Activated B cell treated with CpG ODN at 0.5 μM for 24 hours (primary cell): Measurements from ENCODE around the gene ZMYND10. TPM values are rescaled to one million over a fixed set of nuclear protein-coding genes. Genes with fewer than 3 reads are reported as not detected.

ENCODE experiments used
- ATAC-seq: fragments of 200-7000 bp; cut with Tn5 transposase; one replicate; pipeline ENCODE4 v1.10.0; 2021; ENCODE audit warnings: low read depth, mild to moderate bottlenecking, moderate library complexity
- CTCF ChIA-PET: fragments of 350-600 bp; sonication (Branson Sonifier 250); formaldehyde crosslinking; loops from one replicate; lab custom pipeline; 2021; ENCODE audit warnings: antibody characterized with exemption; lab: Charles Lee
- POLR2A ChIA-PET: fragments of 350-600 bp; sonication (Branson Sonifier 250); formaldehyde crosslinking; loops from one replicate; lab custom pipeline; 2021; ENCODE audit warnings: antibody characterized with exemption; lab: Charles Lee
- DNase-seq: peaks from one replicate; pipeline ENCODE4 v3.0.0; 2022
- H3K27ac Mint-ChIP-seq: one replicate; pipeline ENCODE4 v1.8.0; 2020; ENCODE audit warnings: mixed read lengths
- H3K27me3 Mint-ChIP-seq: one replicate; pipeline ENCODE4 v1.8.0; 2021; ENCODE audit warnings: mixed read lengths
- H3K36me3 Mint-ChIP-seq: one replicate; pipeline ENCODE4 v1.8.0; 2021; ENCODE audit warnings: low read depth, mixed read lengths
- H3K4me1 Mint-ChIP-seq: one replicate; pipeline ENCODE4 v1.8.0; 2021; ENCODE audit warnings: mixed read lengths
- H3K4me3 Mint-ChIP-seq: one replicate; pipeline ENCODE4 v1.8.0; 2020; ENCODE audit warnings: mild to moderate bottlenecking, mixed read lengths
- H3K9me3 Mint-ChIP-seq: one replicate; pipeline ENCODE4 v1.8.0; 2020; ENCODE audit warnings: mixed read lengths
- intact Hi-C: fragments of 100-400 bp; cut with micrococcal nuclease; formaldehyde crosslinking; loops from one replicate; pipeline ENCODE4 v1.15.1; 2024
- total RNA-seq: library from RNA; stranded (reverse); gene quantifications from 2 replicates; pipeline ENCODE4 v1.2.3, GENCODE V29; 2022
- TF ChIP-seq, protein P1 (sequence below): fragments of 200-600 bp; IDR thresholded peaks from one replicate; pipeline ENCODE4 v1.8.0; 2022; ENCODE audit warnings: antibody characterized with exemption, mild to moderate bottlenecking

ZMYND10 gene
- total RNA-seq, 1 donor from 2014 or later, result 0.64 TPM

DNA sequence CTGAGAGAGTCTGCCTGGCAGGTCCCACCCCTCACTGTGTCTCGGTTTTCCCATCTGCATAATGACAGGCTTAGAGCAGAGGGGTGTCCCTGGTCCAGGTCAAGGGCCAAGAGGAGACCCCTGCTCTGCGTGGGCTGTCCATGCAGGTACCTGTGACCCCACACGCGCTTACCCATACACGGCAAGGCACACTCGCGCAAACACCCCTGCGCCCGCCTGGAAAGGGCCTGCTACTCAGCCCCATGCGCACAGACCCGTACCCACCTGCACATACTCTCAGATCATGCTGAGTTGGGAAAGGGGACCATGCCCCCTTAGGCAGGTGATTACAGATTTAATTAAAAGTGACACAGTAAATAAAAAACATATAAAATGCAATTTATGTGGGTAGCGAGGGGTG is 37.2 kb upstream of the ZMYND10 start:
- H3K4me3 Mint-ChIP-seq, result no peak overlapping the region
- ATAC-seq (no peak), DNase-seq (no peak)
- H3K4me1 Mint-ChIP-seq, result no peaks in the 10 kb centered on the region
- intact Hi-C loops, result no loop called here
- ChIA-PET POLR2A (no interaction called here), CTCF (no interaction called here)
- no peak overlapping the region for H3K27ac Mint-ChIP-seq
- TF ChIP-seq, protein P1, sequence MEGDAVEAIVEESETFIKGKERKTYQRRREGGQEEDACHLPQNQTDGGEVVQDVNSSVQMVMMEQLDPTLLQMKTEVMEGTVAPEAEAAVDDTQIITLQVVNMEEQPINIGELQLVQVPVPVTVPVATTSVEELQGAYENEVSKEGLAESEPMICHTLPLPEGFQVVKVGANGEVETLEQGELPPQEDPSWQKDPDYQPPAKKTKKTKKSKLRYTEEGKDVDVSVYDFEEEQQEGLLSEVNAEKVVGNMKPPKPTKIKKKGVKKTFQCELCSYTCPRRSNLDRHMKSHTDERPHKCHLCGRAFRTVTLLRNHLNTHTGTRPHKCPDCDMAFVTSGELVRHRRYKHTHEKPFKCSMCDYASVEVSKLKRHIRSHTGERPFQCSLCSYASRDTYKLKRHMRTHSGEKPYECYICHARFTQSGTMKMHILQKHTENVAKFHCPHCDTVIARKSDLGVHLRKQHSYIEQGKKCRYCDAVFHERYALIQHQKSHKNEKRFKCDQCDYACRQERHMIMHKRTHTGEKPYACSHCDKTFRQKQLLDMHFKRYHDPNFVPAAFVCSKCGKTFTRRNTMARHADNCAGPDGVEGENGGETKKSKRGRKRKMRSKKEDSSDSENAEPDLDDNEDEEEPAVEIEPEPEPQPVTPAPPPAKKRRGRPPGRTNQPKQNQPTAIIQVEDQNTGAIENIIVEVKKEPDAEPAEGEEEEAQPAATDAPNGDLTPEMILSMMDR, result no peak
- no peaks in the 10 kb centered on the region for H3K9me3 Mint-ChIP-seq
- no peaks in the 10 kb centered on the region for H3K36me3 Mint-ChIP-seq
- no peaks in the 10 kb centered on the region for H3K27me3 Mint-ChIP-seq

DNA sequence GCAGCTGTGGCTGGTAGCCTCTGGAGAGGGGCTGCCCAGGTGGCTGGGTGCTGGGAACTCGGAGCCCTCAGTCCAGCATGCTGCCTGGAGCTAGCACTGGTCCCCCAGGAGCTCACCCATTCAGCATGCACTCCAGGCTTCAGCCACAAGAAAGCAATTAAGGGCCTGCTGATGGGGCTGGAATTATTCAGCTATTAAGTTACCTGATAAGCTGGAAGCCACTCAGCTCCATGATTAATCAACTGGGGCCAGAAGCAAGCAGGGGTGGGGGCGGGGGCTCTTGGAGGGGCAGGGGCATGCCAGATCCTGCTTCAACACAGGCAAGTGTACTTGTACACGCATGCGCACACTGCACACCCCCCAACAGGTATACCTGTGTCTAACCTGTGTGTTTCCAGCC is 35.9 kb upstream of the ZMYND10 start:
- intact Hi-C loops, result no loop called here
- H3K27ac Mint-ChIP-seq, result no peak overlapping the region
- no peak for DNase-seq
- no peaks in the 10 kb centered on the region for H3K9me3 Mint-ChIP-seq
- no peak for ATAC-seq
- H3K27me3 Mint-ChIP-seq, result no peaks in the 10 kb centered on the region
- H3K36me3 Mint-ChIP-seq, result no peaks in the 10 kb centered on the region
- no peak overlapping the region for H3K4me3 Mint-ChIP-seq
- ChIA-PET POLR2A (no interaction called here), CTCF (interaction anchor here (1.0 kb wide), 1 partner anchor 235 kb away, joined by 3 read pairs; no protein-coding TSS in a partner anchor)
- H3K4me1 Mint-ChIP-seq, result no peaks in the 10 kb centered on the region
- TF ChIP-seq, protein P1, result no peak

GRCh38 chr3:50380405-50381085 is 35.0 kb upstream of the ZMYND10 start:
- DNase-seq (no peak), ATAC-seq (no peak)
- ChIA-PET CTCF (interaction anchor here (1.0 kb wide), 1 partner anchor 235 kb away, joined by 3 read pairs; no protein-coding TSS in a partner anchor), POLR2A (no interaction called here)
- Mint-ChIP-seq H3K27me3 (no peaks in the 10 kb centered on the region), H3K36me3 (no peaks in the 10 kb centered on the region), H3K9me3 (no peaks in the 10 kb centered on the region), H3K4me1 (no peaks in the 10 kb centered on the region), H3K4me3 (no peak overlapping the region), H3K27ac (no peak overlapping the region)
- TF ChIP-seq, protein P1, result no peak
- intact Hi-C loops, result no loop called here

GRCh38 chr3:50378757-50379156 is 33.2 kb upstream of the ZMYND10 start:
- TF ChIP-seq, protein P1, result no peak
- no peak overlapping the region for H3K27ac Mint-ChIP-seq
- ATAC-seq, result no peak
- no peaks in the 10 kb centered on the region for H3K27me3 Mint-ChIP-seq
- no peak overlapping the region for H3K4me3 Mint-ChIP-seq
- H3K9me3 Mint-ChIP-seq, result no peaks in the 10 kb centered on the region
- H3K4me1 Mint-ChIP-seq, result no peaks in the 10 kb centered on the region
- no peaks in the 10 kb centered on the region for H3K36me3 Mint-ChIP-seq
- intact Hi-C loops, result no loop called here
- ChIA-PET CTCF (no interaction called here), POLR2A (no interaction called here)
- no peak for DNase-seq

DNA sequence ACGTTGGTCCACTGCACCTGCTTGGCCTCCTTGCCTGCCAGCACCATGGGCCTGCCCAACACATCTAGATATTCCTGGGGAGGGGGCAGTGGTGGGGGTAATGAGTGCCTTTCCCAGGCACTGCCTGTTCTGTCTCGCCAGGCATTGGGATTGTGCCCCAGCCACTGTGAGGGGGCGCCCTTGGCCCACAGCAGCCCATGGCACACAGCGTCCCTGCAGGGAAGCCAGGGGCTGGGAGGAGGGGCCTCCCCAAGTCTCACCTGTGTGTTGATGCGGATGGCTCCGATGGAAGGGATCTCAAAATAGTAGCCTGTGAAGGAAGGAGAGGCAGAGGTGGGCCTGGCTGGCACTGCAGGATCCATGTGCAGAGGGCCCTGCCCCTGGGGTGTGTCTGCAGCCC is 32.5 kb upstream of the ZMYND10 start:
- Mint-ChIP-seq H3K9me3 (no peaks in the 10 kb centered on the region), H3K27me3 (no peaks in the 10 kb centered on the region), H3K36me3 (no peaks in the 10 kb centered on the region), H3K4me1 (no peaks in the 10 kb centered on the region), H3K27ac (no peak overlapping the region), H3K4me3 (no peak overlapping the region)
- CTCF ChIA-PET, result no interaction called here
- POLR2A ChIA-PET, result no interaction called here
- TF ChIP-seq, protein P1, result no peak
- DNase-seq, result no peak
- no peak for ATAC-seq
- intact Hi-C loops, result no loop called here
